Measurements from ENCODE around the gene CNTNAP3.
"Not testable (repeated sequence)": the region's sequence is repeated elsewhere in the genome, so short reads cannot be mapped to it uniquely, and the experiment has no call there.

GRCh38 chr9:39198000-39198709 is 89.8 kb downstream of the CNTNAP3 start:
- TF ChIP-seq CTCF (IDR thresholded peaks at IDR 0.05); POLR2AphosphoS5 (IDR thresholded peaks at IDR 0.05; ENCODE audit: insufficient read depth in 1 of 2, low read depth in 1 of 2); POLR2A (IDR thresholded peaks at IDR 0.05): not testable (repeated sequence)
